H1 (cell line): ENCODE results near the gene DGKI. TPM values are rescaled to one million over a fixed set of nuclear protein-coding genes. Genes with fewer than 3 reads are reported as not detected.

Source experiments
- JUN ChIP-seq: IDR thresholded peaks from 2 replicates; pipeline ENCODE4 v1.6.1; 2011; ENCODE audit warnings: low read depth, mild to moderate bottlenecking, improper control_type of control experiment, low read length
- KDM5A ChIP-seq: fragments of 200-600 bp; IDR thresholded peaks from 2 replicates; pipeline ENCODE4 v1.7.1; 2012; ENCODE audit warnings: mild to moderate bottlenecking, low read length, inconsistent platforms, mixed read lengths
- RNF2 ChIP-seq: fragments of 200-900, 300-1000 bp; sonication (generic); IDR thresholded peaks from 2 replicates; pipeline ENCODE4 v1.7.1; 2016; ENCODE audit warnings: borderline replicate concordance, low read depth, mild to moderate bottlenecking, antibody characterized with exemption, low read length; ENCODE audit not compliant: poor library complexity, severe bottlenecking; ENCODE audit errors: missing control alignments
- SIX5 ChIP-seq: IDR thresholded peaks from 2 replicates; pipeline ENCODE4 v1.6.1; 2011; ENCODE audit warnings: mild to moderate bottlenecking, low read depth, low read length
- polyA plus RNA-seq, 7 experiments: library from polyadenylated mRNA; depleted of rRNA in 3 of 7; stranded (reverse) in 5 of 7; unstranded in 2 of 7; fragments of >200 nt in 5 of 7; fragments of 200-250 nt in 2 of 7; gene quantifications; 1 replicate in 5 of 7; 2 replicates in 1 of 7; 4 replicates in 1 of 7; pipeline versions ENCODE4 v1.2.1 to v1.2.3, GENCODE V29; 2011 to 2013; ENCODE audit warnings: missing spikeins in 2 of 7, mixed read lengths in 2 of 7
- total RNA-seq: library from RNA; stranded (reverse); fragmentation: NEBNext Ultra II Directional; extraction: Animal tissue kit (Norgen Biotek cat#: 25700); gene quantifications from 2 replicates; pipeline ENCODE4 v1.2.1, GENCODE V29; 2021

The DGKI gene
- total and polyA plus RNA-seq, 2 of the 8 experiments (the other 6 are each of a cell fraction or from before 2014, with no cell fraction given) = 0.20 to 0.71 TPM

DNA sequence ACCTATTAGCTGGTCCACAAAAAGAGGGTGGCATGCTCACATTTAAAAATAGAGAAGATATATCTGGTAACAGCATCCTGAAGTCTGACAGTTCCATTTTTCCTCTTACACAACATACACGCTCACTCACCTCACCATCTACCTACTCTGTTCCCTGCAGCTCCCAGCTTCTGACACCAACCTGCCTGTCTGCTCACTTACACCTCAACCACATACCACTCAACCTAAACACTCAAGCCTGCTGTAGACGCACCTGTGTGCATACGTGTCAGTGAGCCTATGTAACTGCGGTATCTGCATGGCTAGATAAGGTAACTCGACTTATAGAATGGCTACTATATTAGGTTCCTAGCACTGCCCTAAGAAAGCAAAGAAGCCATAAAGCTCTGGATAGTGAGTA lies 174.9 kb downstream of the DGKI start (continued):
- no peak for TF ChIP-seq KDM5A
- no peak for TF ChIP-seq SIX5
- no peak for TF ChIP-seq JUN
- no peak for TF ChIP-seq RNF2
